Left lung (tissue), 10 donors: ENCODE data around the gene IFITM2. TPM values are rescaled to one million over a fixed set of nuclear protein-coding genes. Genes with fewer than 3 reads are reported as not detected.
"Not testable (repeated sequence)": the region's sequence is repeated elsewhere in the genome, so short reads cannot be mapped to it uniquely, and the experiment has no call there.

Experiments used
- ATAC-seq: fragments of 200-7000 bp; cut with Tn5 transposase; one replicate; pipeline ENCODE4 v1.9.1; 2020; ENCODE audit warnings: moderate library complexity
- DNase-seq, 4 donors: peaks; one replicate each; pipeline ENCODE4 v3.0.0-alpha.2; 2013 to 2020
- H3K27ac ChIP-seq, 2 donors: fragments of 200-600 bp; sonication (generic) in 1 of 2; one replicate each; pipeline versions ENCODE4 v1.5.0 to v1.8.0; 2020 to 2021
- H3K27me3 ChIP-seq, 2 donors: fragments of 200-600 bp; sonication (generic) in 1 of 2; one replicate each; pipeline versions ENCODE4 v1.5.0 to v1.8.0; 2020 to 2021
- H3K36me3 ChIP-seq, 2 donors: fragments of 200-600 bp; sonication (generic) in 1 of 2; one replicate each; pipeline versions ENCODE4 v1.5.0 to v1.8.0; 2020 to 2021
- H3K4me1 ChIP-seq, 2 donors: fragments of 200-600 bp; one replicate each; pipeline ENCODE4 v1.8.0; 2021
- H3K4me3 ChIP-seq, 2 donors: fragments of 200-600 bp; sonication (generic) in 1 of 2; one replicate each; pipeline versions ENCODE4 v1.5.0 to v1.8.0; 2020 to 2021; ENCODE audit warnings: mild to moderate bottlenecking in 1 of 2
- H3K9me3 ChIP-seq, 2 donors: fragments of 200-600 bp; sonication (generic) in 1 of 2; one replicate each; pipeline versions ENCODE4 v1.5.0 to v1.8.0; 2020 to 2021
- CTCF ChIP-seq, 2 donors: fragments of 200-600 bp; sonication (generic) in 1 of 2; IDR thresholded peaks; one replicate each; pipeline versions ENCODE4 v1.5.0 to v1.8.0; 2021; ENCODE audit warnings: antibody characterized with exemption in 2 of 2
- intact Hi-C, 2 donors: fragments of 100-400 bp; cut with DNase I; formaldehyde crosslinking; loops; one replicate each; pipeline versions ENCODE4 v1.11.2 to v1.14.2; 2022
- polyA plus RNA-seq, 6 donors: library from polyadenylated mRNA; unstranded; fragments of 120-200 nt; gene quantifications; one replicate each; pipeline ENCODE4 v1.2.1, GENCODE V29; 2013; ENCODE audit not compliant: insufficient read length in 6 of 6
- total RNA-seq, 2 donors: library from RNA; stranded (reverse); fragmentation: NEBNext Ultra II Directional; extraction: Animal tissue kit (Norgen Biotek cat#: 25700); gene quantifications; one replicate each; pipeline ENCODE4 v1.2.1, GENCODE V29; 2021
- donor health status: DM: no; HTN: yes; CAD: no.
- donor health status: DM: no; HTN: no; CAD: no.

Gene IFITM2
- total and polyA plus RNA-seq, 8 donors, result 106 to 886 (median 162) TPM

DNA sequence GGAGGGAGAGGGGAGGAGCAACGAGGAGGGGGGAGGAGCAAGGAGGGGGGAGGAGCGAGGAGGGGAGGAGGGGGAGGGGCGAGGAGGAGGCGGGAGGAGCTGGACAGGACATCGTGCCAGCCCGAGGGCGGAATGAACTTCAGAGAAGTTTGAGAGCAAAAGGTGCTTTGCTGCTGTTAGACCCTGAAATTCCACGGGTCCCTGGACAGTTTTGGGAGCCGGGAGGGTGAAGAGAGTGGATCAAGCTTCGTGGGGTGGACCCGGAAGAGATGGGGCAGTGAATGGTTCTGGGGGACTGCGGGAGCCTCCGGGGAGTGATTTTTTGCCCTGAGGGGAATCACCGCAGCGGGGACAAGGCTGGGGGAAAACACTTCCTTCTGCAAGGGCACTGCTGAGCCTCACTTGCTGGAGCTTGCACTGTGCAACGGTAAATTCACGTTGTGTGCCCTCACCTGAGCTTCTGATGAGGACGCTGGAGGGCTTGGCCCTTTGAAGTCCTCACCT lies 40.1 kb upstream of the IFITM2 start:
- TF ChIP-seq CTCF (IDR thresholded peaks at IDR 0.05), result no peak
- no peaks in the 10 kb centered on the region for H3K27me3 ChIP-seq
- peak overlapping the region; percentile 33 to 96 for H3K27ac ChIP-seq
- intact Hi-C loops, result no loop called here
- DNase-seq, result peak in 2 of 4 donors; percentile 79 to 87
- peaks cover 0 to 5% of the 10 kb centered on the region in 2 donors for H3K9me3 ChIP-seq
- peak overlapping the region in 1 of 2 donors; percentile 45 for H3K4me3 ChIP-seq
- peaks cover 0 to 33% of the 10 kb centered on the region in 2 donors for H3K4me1 ChIP-seq
- ATAC-seq, result peak; percentile 66
- H3K36me3 ChIP-seq, result no peaks in the 10 kb centered on the region

- H3K36me3 ChIP-seq, H3K9me3 ChIP-seq, intact Hi-C loops, H3K27me3 ChIP-seq: not testable (repeated sequence)
- Histone ChIP-seq H3K4me3 (peak overlapping the region; percentile 3 to 45), H3K4me1 (peaks cover 0 to 33% of the 10 kb centered on the region in 2 donors), H3K27ac (peak overlapping the region; percentile 84 to 96)
- ATAC-seq (peak; percentile 78), DNase-seq (peak in 3 of 4 donors; percentile 62 to 86 (median 81))
Observed at GRCh38 chr11:268716-269145, 38.9 kb upstream of the IFITM2 start.

- no peak for DNase-seq
- Histone ChIP-seq H3K4me1 (peaks cover 0 to 33% of the 10 kb centered on the region in 2 donors), H3K9me3 (peaks cover 0 to 5% of the 10 kb centered on the region in 2 donors), H3K4me3 (peak overlapping the region; percentile 3 to 45), H3K27me3 (no peaks in the 10 kb centered on the region), H3K27ac (peak overlapping the region; percentile 84 to 96), H3K36me3 (no peaks in the 10 kb centered on the region)
- TF ChIP-seq CTCF (IDR thresholded peaks at IDR 0.05), result peak in 1 of 2 donors; percentile 45
- intact Hi-C loops, result no loop called here
- peak; percentile 34 for ATAC-seq
Observed at GRCh38 chr11:269146-269890, 38.3 kb upstream of the IFITM2 start.

DNA sequence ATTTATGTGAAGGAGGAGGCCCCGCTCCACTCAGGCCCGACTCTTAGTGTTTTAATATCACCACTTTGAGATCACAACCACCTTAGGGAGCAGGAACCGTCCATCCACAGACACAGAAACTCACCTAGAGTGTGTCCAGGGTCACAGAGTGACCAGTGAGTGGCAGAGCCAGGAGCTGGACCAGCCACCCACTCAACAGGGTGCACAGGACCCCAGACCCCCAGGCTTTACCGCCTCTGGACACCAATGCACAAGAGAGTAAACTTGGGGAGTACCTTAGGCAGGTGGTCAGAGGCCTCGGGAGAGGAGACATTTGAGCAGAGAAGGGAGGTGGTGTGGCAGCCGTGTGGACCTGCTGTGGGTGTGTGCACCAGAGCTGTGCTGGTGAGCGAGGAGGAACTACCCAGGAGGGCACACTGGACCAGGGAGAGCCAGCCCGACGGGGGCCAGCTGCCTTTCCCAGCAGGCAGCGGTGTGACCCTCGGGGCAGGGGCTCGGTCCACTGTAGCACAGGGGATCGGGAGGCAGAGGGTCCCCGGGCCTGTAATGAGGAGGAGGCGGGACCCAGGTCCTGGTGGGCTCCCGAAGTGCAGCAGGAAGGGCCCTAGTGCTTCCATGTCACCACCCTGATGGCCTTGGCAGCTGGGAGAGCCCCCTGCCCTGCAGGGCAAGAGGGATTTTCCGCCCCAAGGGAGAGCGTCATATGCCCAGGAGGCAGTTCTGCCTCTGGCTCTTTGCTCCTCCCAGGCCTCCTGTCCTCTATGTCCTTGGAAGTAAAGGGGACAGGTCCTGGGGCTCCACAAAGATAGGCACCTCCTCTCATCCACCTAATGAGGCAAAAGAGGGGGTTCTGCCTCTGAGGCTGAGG lies 36.9 kb upstream of the IFITM2 start:
- H3K27me3 ChIP-seq, result no peaks in the 10 kb centered on the region
- no peak for TF ChIP-seq CTCF (IDR thresholded peaks at IDR 0.05)
- intact Hi-C loops, result no loop called here
- no peaks in the 10 kb centered on the region for H3K36me3 ChIP-seq
- ATAC-seq (no peak), DNase-seq (no peak)
- H3K4me3 ChIP-seq, result no peak overlapping the region
- H3K4me1 ChIP-seq, result peaks cover 0 to 39% of the 10 kb centered on the region in 2 donors
- H3K9me3 ChIP-seq, result peaks cover 0 to 4% of the 10 kb centered on the region in 2 donors
- H3K27ac ChIP-seq, result peak overlapping the region in 1 of 2 donors; percentile 96

DNA sequence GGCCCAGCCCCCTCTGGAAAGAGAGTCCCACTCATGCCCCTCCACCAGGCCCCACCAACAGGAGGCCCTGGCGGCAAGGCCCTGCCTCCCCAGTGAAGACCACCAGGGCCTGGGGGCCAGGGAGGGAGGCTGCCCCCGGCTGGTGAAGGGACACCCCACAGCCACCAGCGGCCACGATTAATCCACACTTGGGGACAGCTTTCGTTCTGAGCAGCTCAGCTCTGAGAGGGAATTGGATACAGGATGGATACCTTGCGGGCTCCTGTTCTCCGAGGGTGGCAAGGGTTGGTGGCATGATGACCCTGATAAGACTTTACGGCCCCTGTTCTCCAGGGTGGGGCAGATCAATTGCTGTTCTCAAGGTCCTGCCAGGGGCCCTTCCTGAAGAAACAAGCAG lies 36.3 kb upstream of the IFITM2 start:
- DNase-seq (no peak), ATAC-seq (no peak)
- Histone ChIP-seq H3K9me3 (no peaks in the 10 kb centered on the region), H3K27ac (peak overlapping the region in 1 of 2 donors; percentile 96), H3K4me3 (no peak overlapping the region), H3K36me3 (no peaks in the 10 kb centered on the region), H3K4me1 (peaks cover 0 to 39% of the 10 kb centered on the region in 2 donors), H3K27me3 (no peaks in the 10 kb centered on the region)
- intact Hi-C loops, result no loop called here
- TF ChIP-seq CTCF (IDR thresholded peaks at IDR 0.05), result no peak
